HepG2 (cell line): ENCODE measurements around the gene COMMD10.

Experiments
- ATF3 ChIP-seq: sonication (generic); formaldehyde crosslinking; IDR thresholded peaks from 2 replicates; pipeline ENCODE4 v1.4.0; 2020; ENCODE audit warnings: missing genetic modification reagents
- CREM ChIP-seq, 2 experiments: sonication (generic) in 1 of 2; formaldehyde crosslinking in 1 of 2; IDR thresholded peaks; 2 replicates each; pipeline versions ENCODE4 v1.4.0 to v1.6.1; 2016 to 2020; ENCODE audit warnings: antibody characterized with exemption in 1 of 2, mild to moderate bottlenecking in 1 of 2, missing genetic modification reagents in 1 of 2
- CTCF ChIP-seq: sonication (generic); formaldehyde crosslinking; IDR thresholded peaks from 2 replicates; pipeline ENCODE4 v1.5.0; 2020; ENCODE audit warnings: mild to moderate bottlenecking, missing genetic modification reagents, moderate library complexity
- EP300 ChIP-seq, 3 experiments: sonication (generic) in 1 of 3; formaldehyde crosslinking in 1 of 3; IDR thresholded peaks; 2 replicates each; pipeline versions ENCODE4 v1.5.1 to v1.6.1; 2011 to 2020; ENCODE audit warnings: low read depth in 2 of 3, low read length in 2 of 3, borderline replicate concordance in 1 of 3, improper control_type of control experiment in 1 of 3, mild to moderate bottlenecking in 1 of 3, missing genetic modification reagents in 1 of 3, moderate library complexity in 1 of 3
- POLR2AphosphoS5 ChIP-seq: IDR thresholded peaks from 2 replicates; pipeline ENCODE4 v1.6.1; 2012; ENCODE audit warnings: low read depth, low read length
- ZNF256 ChIP-seq: sonication (generic); formaldehyde crosslinking; conservative IDR thresholded peaks from 2 replicates; pipeline ENCODE4 v1.4.0; 2020; ENCODE audit warnings: missing genetic modification reagents
- ZNF280B ChIP-seq: sonication (generic); formaldehyde crosslinking; IDR thresholded peaks from 2 replicates; pipeline ENCODE4 v1.5.0; 2020; ENCODE audit warnings: missing genetic modification reagents, mild to moderate bottlenecking, borderline replicate concordance
- ZNF383 ChIP-seq: sonication (generic); formaldehyde crosslinking; IDR thresholded peaks from 2 replicates; pipeline ENCODE4 v1.4.0; 2020; ENCODE audit warnings: missing genetic modification reagents, mild to moderate bottlenecking, borderline replicate concordance
- TF ChIP-seq, protein P1 (sequence below): sonication (generic); formaldehyde crosslinking; IDR thresholded peaks from 2 replicates; pipeline ENCODE4 v1.8.1; 2023; ENCODE audit warnings: missing genetic modification reagents, inconsistent platforms, borderline replicate concordance

GRCh38 chr5:116178925-116179324 lies 94.1 kb downstream of the COMMD10 start:
- TF ChIP-seq ATF3 (no peak), ZNF280B (CRISPR knock-in tag) (no peak), ZNF383 (CRISPR knock-in tag) (no peak), CTCF (CRISPR knock-in tag) (no peak), ZNF256 (CRISPR knock-in tag) (no peak), EP300 (IDR thresholded peaks at IDR 0.05; ENCODE audit: low read depth in 2 of 2, low read length in 2 of 2) (no peak), EP300 (CRISPR knock-in tag; IDR thresholded peaks at IDR 0.05; ENCODE audit: borderline replicate concordance) (no peak), POLR2AphosphoS5 (no peak), CREM (IDR thresholded peaks at IDR 0.05) (no peak), CREM (CRISPR knock-in tag; IDR thresholded peaks at IDR 0.05) (no peak)
- TF ChIP-seq, protein P1, sequence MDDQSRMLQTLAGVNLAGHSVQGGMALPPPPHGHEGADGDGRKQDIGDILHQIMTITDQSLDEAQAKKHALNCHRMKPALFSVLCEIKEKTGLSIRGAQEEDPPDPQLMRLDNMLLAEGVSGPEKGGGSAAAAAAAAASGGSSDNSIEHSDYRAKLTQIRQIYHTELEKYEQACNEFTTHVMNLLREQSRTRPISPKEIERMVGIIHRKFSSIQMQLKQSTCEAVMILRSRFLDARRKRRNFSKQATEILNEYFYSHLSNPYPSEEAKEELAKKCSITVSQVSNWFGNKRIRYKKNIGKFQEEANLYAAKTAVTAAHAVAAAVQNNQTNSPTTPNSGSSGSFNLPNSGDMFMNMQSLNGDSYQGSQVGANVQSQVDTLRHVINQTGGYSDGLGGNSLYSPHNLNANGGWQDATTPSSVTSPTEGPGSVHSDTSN (CRISPR knock-in tag): no peak
